HEK293 (cell line): ENCODE results near the gene FOXD1.

Experiments used
- BCL11A ChIP-seq: fragments of 450-650 bp; formaldehyde crosslinking; IDR thresholded peaks from 2 replicates; pipeline ENCODE4 v1.5.1; 2016; ENCODE audit warnings: low read depth, missing biosample characterization, missing genetic modification characterization
- CTCF ChIP-seq: fragments of 450-650 bp; formaldehyde crosslinking; IDR thresholded peaks from 2 replicates; pipeline ENCODE4 v1.5.1; 2016; ENCODE audit warnings: missing biosample characterization, missing genetic modification characterization
- KLF8 ChIP-seq: fragments of 450-650 bp; formaldehyde crosslinking; IDR thresholded peaks from 2 replicates; pipeline ENCODE4 v1.5.1; 2016; ENCODE audit warnings: missing biosample characterization, missing genetic modification characterization
- SP2 ChIP-seq: fragments of 450-650 bp; formaldehyde crosslinking; IDR thresholded peaks from 2 replicates; pipeline ENCODE4 v1.5.1; 2016; ENCODE audit warnings: missing biosample characterization, missing genetic modification characterization
- YY1 ChIP-seq: fragments of 450-650 bp; formaldehyde crosslinking; IDR thresholded peaks from 2 replicates; pipeline ENCODE4 v1.5.1; 2018; ENCODE audit warnings: missing biosample characterization, missing genetic modification characterization
- ZBTB49 ChIP-seq: fragments of 450-650 bp; formaldehyde crosslinking; IDR thresholded peaks from 2 replicates; pipeline ENCODE4 v1.5.1; 2016; ENCODE audit warnings: missing biosample characterization, missing genetic modification characterization, low read depth
- ZFP3 ChIP-seq: fragments of 450-650 bp; formaldehyde crosslinking; IDR thresholded peaks from 2 replicates; pipeline ENCODE4 v1.5.1; 2016; ENCODE audit warnings: low read depth, missing biosample characterization, missing genetic modification characterization
- ZNF239 ChIP-seq: fragments of 450-650 bp; formaldehyde crosslinking; IDR thresholded peaks from 2 replicates; pipeline ENCODE4 v1.5.1; 2016; ENCODE audit warnings: missing biosample characterization, missing genetic modification characterization
- ZNF529 ChIP-seq: fragments of 450-650 bp; formaldehyde crosslinking; IDR thresholded peaks from 2 replicates; pipeline ENCODE4 v1.5.1; 2017; ENCODE audit warnings: missing genetic modification characterization, missing biosample characterization; ENCODE audit not compliant: insufficient replicate concordance
- ZNF658 ChIP-seq: fragments of 450-650 bp; formaldehyde crosslinking; IDR thresholded peaks from 2 replicates; pipeline ENCODE4; 2016; ENCODE audit warnings: missing biosample characterization, missing genetic modification characterization
- ZNF707 ChIP-seq: fragments of 450-650 bp; formaldehyde crosslinking; IDR thresholded peaks from 2 replicates; pipeline ENCODE4 v1.5.1; 2016; ENCODE audit warnings: missing biosample characterization, missing genetic modification characterization
- ZNF776 ChIP-seq: fragments of 450-650 bp; formaldehyde crosslinking; IDR thresholded peaks from 2 replicates; pipeline ENCODE4 v1.5.0; 2017; ENCODE audit warnings: missing biosample characterization, missing genetic modification characterization, borderline replicate concordance

- TF ChIP-seq SP2 (tag by site-specific recombination) (no peak), KLF8 (tag by site-specific recombination) (no peak), ZNF707 (no peak), ZFP3 (tag by site-specific recombination) (no peak), CTCF (tag by site-specific recombination) (no peak), ZNF776 (tag by site-specific recombination) (no peak), ZNF658 (tag by site-specific recombination) (no peak), BCL11A (tag by site-specific recombination) (no peak), ZNF529 (no peak), YY1 (tag by site-specific recombination) (no peak), ZNF239 (tag by site-specific recombination) (no peak), ZBTB49 (no peak)
These were observed 23.1 kb upstream of the FOXD1 start for GRCh38 chr5:73471654-73472053.
